WTC11 (cell line): ENCODE measurements around the gene PDZK1IP1. TPM values are rescaled to one million over a fixed set of nuclear protein-coding genes. Genes with fewer than 3 reads are reported as not detected.

Experiments used
- total RNA-seq: library from RNA; stranded (reverse); gene quantifications from 3 replicates; pipeline ENCODE4 v1.2.3, GENCODE V29; 2021

Gene PDZK1IP1
- total RNA-seq, 1 experiment from 2014 or later = not detected

Other genes starting within 250 kb of the PDZK1IP1 start
- gene CYP4A11, start 248.6 kb downstream of the PDZK1IP1 start, total RNA-seq = 0.11 to 0.53 TPM (median 0.23 TPM) in 3 replicates
- gene CYP4X1, start 166.4 kb downstream of the PDZK1IP1 start, total RNA-seq = 1.3 to 1.9 TPM (median 1.4 TPM) in 3 replicates
- not detected in 3 replicates for gene CYP4Z1, start 122.8 kb downstream of the PDZK1IP1 start, total RNA-seq
- gene CYP4A22, start 52.6 kb downstream of the PDZK1IP1 start, total RNA-seq = not detected in 3 replicates
- 0.41 to 0.63 TPM (median 0.57 TPM) in 3 replicates for gene TAL1, start 42.2 kb upstream of the PDZK1IP1 start, total RNA-seq
- 24.0 to 29.7 TPM (median 24.1 TPM) in 3 replicates for gene STIL, start 124.1 kb upstream of the PDZK1IP1 start, total RNA-seq
- gene CMPK1, start 143.8 kb upstream of the PDZK1IP1 start, total RNA-seq = 35.6 to 37.1 TPM (median 36.3 TPM) in 3 replicates
- 0.09 TPM in 1 of 3 replicates, not detected in the others for gene FOXE3, start 226.2 kb upstream of the PDZK1IP1 start, total RNA-seq
- gene FOXD2, start 248.0 kb upstream of the PDZK1IP1 start, total RNA-seq = 0.05 to 0.07 TPM (median 0.05 TPM) in 3 replicates